22Rv1 (cell line): ENCODE results near the gene NUCKS1.

ENCODE experiments used
- ZFX ChIP-seq: fragments of 450-650 bp; IDR thresholded peaks from 2 replicates; pipeline ENCODE4 v1.6.1; 2017; ENCODE audit warnings: antibody characterized with exemption, borderline replicate concordance
- TF ChIP-seq, protein P1 (sequence below): fragments of 450-650 bp; IDR thresholded peaks from 2 replicates; pipeline ENCODE4 v1.5.1; 2017; ENCODE audit warnings: mild to moderate bottlenecking

- TF ChIP-seq, protein P1, sequence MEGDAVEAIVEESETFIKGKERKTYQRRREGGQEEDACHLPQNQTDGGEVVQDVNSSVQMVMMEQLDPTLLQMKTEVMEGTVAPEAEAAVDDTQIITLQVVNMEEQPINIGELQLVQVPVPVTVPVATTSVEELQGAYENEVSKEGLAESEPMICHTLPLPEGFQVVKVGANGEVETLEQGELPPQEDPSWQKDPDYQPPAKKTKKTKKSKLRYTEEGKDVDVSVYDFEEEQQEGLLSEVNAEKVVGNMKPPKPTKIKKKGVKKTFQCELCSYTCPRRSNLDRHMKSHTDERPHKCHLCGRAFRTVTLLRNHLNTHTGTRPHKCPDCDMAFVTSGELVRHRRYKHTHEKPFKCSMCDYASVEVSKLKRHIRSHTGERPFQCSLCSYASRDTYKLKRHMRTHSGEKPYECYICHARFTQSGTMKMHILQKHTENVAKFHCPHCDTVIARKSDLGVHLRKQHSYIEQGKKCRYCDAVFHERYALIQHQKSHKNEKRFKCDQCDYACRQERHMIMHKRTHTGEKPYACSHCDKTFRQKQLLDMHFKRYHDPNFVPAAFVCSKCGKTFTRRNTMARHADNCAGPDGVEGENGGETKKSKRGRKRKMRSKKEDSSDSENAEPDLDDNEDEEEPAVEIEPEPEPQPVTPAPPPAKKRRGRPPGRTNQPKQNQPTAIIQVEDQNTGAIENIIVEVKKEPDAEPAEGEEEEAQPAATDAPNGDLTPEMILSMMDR, result no peak
- TF ChIP-seq ZFX, result no peak
These were observed 30.4 kb upstream of the NUCKS1 start for GRCh38 chr1:205780335-205780734.
